Sigmoid colon (tissue), 7 donors: ENCODE measurements around the gene HK3. TPM values are rescaled to one million over a fixed set of nuclear protein-coding genes. Genes with fewer than 3 reads are reported as not detected.

Experiments
- DNase-seq: peaks from one replicate; pipeline ENCODE4 v3.0.0-alpha.2; 2019
- H3K27ac ChIP-seq, 4 donors: fragments of 200-600 bp; sonication (generic); one replicate each; pipeline ENCODE4 v1.5.1; 2016 to 2019; ENCODE audit warnings: mild to moderate bottlenecking in 1 of 4
- H3K27me3 ChIP-seq, 3 donors: fragments of 200-600 bp; sonication (generic); one replicate each; pipeline ENCODE4 v1.5.1; 2019; ENCODE audit warnings: mild to moderate bottlenecking in 1 of 3
- H3K36me3 ChIP-seq, 4 donors: fragments of 200-600 bp; sonication (generic); one replicate each; pipeline ENCODE4 v1.5.1; 2016 to 2019
- H3K4me1 ChIP-seq, 4 donors: fragments of 200-600 bp; sonication (generic); one replicate each; pipeline ENCODE4 v1.5.1; 2017 to 2019
- H3K4me3 ChIP-seq, 4 donors: fragments of 200-600 bp; sonication (generic); one replicate each; pipeline ENCODE4 v1.5.1; 2017 to 2019; ENCODE audit warnings: mild to moderate bottlenecking in 2 of 4, moderate library complexity in 1 of 4
- H3K9me3 ChIP-seq, 4 donors: fragments of 200-600 bp in 3 of 4; sonication (generic) in 3 of 4; one replicate each; pipeline versions ENCODE4 v1.5.1 to v1.6.1; 2013 to 2019
- EP300 ChIP-seq, 4 donors: sonication (generic); formaldehyde crosslinking; IDR thresholded peaks; one replicate each; pipeline ENCODE4 v1.6.1; 2017; ENCODE audit warnings: antibody characterized with exemption in 4 of 4
- POLR2A ChIP-seq, 2 donors: fragments of 450-650 bp; IDR thresholded peaks; one replicate each; pipeline ENCODE4 v1.6.1; 2016; ENCODE audit warnings: antibody characterized with exemption in 2 of 2, mild to moderate bottlenecking in 2 of 2, moderate library complexity in 2 of 2
- POLR2AphosphoS5 ChIP-seq, 4 donors: sonication (generic); formaldehyde crosslinking; IDR thresholded peaks; one replicate each; pipeline ENCODE4 v1.6.1; 2017; ENCODE audit warnings: antibody characterized with exemption in 4 of 4
- WGBS, 2 donors: extraction: QIAGEN DNeasy Blood & Tissue Kit; methylation state at CpG; one replicate each; pipeline ENCODE4 v1.1.7; 2013; 5-methylcytosine and 5-hydroxymethylcytosine counted together
- intact Hi-C: fragments of 100-400 bp; cut with DNase I; formaldehyde crosslinking; loops from one replicate; pipeline ENCODE4 v1.15.1; 2023
- polyA plus RNA-seq, 3 donors: library from polyadenylated mRNA; stranded (reverse); fragments of 200-250 nt; gene quantifications; one replicate each; pipeline ENCODE4 v1.2.3, GENCODE V29; 2013
- total RNA-seq, 4 donors: library from RNA; depleted of rRNA; stranded (reverse); fragments of >200 nt; gene quantifications; one replicate each; pipeline ENCODE4 v1.1.0, GENCODE V29; 2016
- TF ChIP-seq, protein P1 (sequence below), 4 experiments: fragments of 450-650 bp in 3 of 4; fragments of 200-600 bp in 1 of 4; IDR thresholded peaks; one replicate each; pipeline ENCODE4 v1.5.1; 2016 to 2019; ENCODE audit warnings: antibody characterized with exemption in 4 of 4, mild to moderate bottlenecking in 3 of 4, moderate library complexity in 2 of 4
- donor health status: healthy with polysubstance abuse.
- donor health status: Bipolar disorder and iron deficiency.
- donor health status: healthy.

The HK3 gene
- total and polyA plus RNA-seq, 7 donors, result 1.8 to 12.8 (median 8.6) TPM

DNA sequence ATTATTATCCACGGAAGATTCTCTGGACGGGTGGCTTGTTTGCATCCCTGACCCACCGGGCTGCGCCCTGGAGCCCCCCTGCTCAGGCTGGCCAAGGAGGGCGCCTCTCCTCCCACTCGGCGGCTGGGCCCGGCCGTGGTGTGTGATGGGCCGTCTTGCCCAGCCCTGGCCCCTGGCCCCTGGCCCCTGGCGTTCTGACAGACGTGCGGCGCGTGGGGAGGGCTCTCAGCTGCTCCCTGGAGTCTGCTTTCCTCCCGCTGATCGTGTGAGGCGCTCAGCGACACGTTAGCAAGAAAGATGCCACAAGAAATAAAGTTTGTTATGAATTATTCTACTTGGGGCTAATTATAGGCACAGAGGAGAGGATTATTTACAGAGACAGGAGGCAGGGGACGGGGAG lies 55.5 kb downstream of the HK3 start:
- Histone ChIP-seq H3K27ac (no peak overlapping the region), H3K27me3 (peaks cover 0 to 55% (median 32%) of the 10 kb centered on the region in 3 donors), H3K4me3 (no peak overlapping the region), H3K36me3 (no peaks in the 10 kb centered on the region), H3K9me3 (no peaks in the 10 kb centered on the region), H3K4me1 (no peaks in the 10 kb centered on the region)
- TF ChIP-seq EP300 (IDR thresholded peaks at IDR 0.05) (no peak), POLR2A (IDR thresholded peaks at IDR 0.05) (no peak), POLR2AphosphoS5 (IDR thresholded peaks at IDR 0.05) (no peak)
- TF ChIP-seq, protein P1, sequence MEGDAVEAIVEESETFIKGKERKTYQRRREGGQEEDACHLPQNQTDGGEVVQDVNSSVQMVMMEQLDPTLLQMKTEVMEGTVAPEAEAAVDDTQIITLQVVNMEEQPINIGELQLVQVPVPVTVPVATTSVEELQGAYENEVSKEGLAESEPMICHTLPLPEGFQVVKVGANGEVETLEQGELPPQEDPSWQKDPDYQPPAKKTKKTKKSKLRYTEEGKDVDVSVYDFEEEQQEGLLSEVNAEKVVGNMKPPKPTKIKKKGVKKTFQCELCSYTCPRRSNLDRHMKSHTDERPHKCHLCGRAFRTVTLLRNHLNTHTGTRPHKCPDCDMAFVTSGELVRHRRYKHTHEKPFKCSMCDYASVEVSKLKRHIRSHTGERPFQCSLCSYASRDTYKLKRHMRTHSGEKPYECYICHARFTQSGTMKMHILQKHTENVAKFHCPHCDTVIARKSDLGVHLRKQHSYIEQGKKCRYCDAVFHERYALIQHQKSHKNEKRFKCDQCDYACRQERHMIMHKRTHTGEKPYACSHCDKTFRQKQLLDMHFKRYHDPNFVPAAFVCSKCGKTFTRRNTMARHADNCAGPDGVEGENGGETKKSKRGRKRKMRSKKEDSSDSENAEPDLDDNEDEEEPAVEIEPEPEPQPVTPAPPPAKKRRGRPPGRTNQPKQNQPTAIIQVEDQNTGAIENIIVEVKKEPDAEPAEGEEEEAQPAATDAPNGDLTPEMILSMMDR (IDR thresholded peaks at IDR 0.05), result no peak
- DNase-seq, result no peak
- 53 to 65% methylated on average over 21 of the region's 21 CpGs for WGBS, 2 donors
- intact Hi-C loops, result no loop called here

- Histone ChIP-seq H3K4me1 (no peaks in the 10 kb centered on the region), H3K9me3 (no peaks in the 10 kb centered on the region), H3K36me3 (no peaks in the 10 kb centered on the region), H3K4me3 (no peak overlapping the region), H3K27ac (no peak overlapping the region), H3K27me3 (peaks cover 0 to 19% (median 11%) of the 10 kb centered on the region in 3 donors)
- no peak for TF ChIP-seq POLR2A (IDR thresholded peaks at IDR 0.05)
- peak in 1 of 4 donors; percentile 56 for TF ChIP-seq POLR2AphosphoS5 (IDR thresholded peaks at IDR 0.05)
- WGBS, 2 donors, result 17 to 23% methylated on average over 16 of the region's 16 CpGs
- DNase-seq, result peak; percentile 79
- intact Hi-C loops, result no loop called here
These were observed 61.4 kb downstream of the HK3 start for GRCh38 chr5:176837707-176838115.

DNA sequence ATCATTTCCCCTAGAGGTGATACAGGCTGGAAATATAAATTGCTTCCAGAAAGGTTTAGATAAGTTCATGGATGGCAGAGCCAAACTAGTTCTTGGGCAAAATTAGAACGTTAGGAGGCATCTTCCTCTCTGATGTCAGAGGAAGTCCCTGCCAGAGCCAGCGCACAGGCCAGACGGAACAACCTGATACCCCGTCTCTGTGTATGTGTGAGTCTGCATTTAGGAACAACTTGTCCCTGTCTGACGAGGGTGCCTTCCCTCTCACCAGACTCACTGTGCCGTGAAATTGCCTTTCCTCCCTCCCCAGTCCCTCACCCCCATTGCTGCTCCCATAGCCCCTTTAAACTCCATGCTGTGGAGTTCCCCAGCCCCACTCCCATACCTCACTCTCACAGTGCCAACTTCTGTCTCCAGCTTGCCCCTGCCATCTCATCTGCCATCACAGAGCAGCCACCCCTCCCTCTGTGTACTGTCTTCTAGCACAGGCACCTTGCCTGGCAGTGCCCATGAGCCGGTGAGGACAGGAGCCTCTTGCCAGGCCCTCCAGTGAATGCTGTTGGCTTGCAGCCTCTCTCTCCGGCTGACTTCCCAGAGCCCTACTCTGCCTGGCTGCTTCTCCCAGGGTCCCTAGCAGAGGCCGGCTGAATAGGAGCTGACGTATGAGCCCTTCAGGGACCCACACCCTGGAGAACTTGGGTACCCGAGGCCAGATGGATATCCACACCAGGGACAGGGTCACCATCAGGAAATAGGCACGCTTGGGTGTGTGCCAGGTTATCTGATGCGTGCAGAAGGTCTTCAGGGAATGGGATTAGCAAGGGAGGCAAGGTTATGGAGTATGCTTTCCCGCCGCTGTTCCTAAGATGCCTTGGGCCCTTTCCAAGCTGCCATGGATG lies 62.1 kb downstream of the HK3 start:
- no peak overlapping the region for H3K4me3 ChIP-seq
- 67% methylated on average over 15 of the region's 15 CpGs for WGBS, 2 donors
- DNase-seq, result no peak
- no peaks in the 10 kb centered on the region for H3K4me1 ChIP-seq
- no peaks in the 10 kb centered on the region for H3K9me3 ChIP-seq
- H3K27me3 ChIP-seq, result peaks cover 0 to 24% (median 13%) of the 10 kb centered on the region in 3 donors
- no peak overlapping the region for H3K27ac ChIP-seq
- intact Hi-C loops, result no loop called here
- no peaks in the 10 kb centered on the region for H3K36me3 ChIP-seq
- no peak for TF ChIP-seq POLR2A (IDR thresholded peaks at IDR 0.05)
- TF ChIP-seq EP300 (IDR thresholded peaks at IDR 0.05), result no peak
- TF ChIP-seq, protein P1 (IDR thresholded peaks at IDR 0.05), result no peak
- no peak for TF ChIP-seq POLR2AphosphoS5 (IDR thresholded peaks at IDR 0.05)

DNA sequence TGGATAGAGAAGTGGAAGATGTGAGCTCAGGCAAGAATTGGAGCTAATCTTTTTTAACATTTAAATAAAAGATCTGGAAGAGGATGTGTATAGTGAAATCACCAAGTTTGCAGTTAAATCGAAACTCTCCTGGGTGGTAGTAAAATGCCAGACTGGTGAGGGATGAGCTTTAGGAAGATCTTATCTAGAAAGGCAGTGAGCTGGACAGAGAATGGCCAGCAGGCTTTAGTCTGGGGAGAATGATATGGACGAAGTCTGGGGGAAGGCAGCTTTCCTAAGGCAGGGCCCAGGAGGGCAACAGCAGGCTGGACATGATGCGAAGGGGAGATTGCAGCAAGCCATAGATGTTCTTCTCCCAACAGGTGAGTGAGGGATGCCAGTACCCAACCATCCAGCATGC lies 63.2 kb downstream of the HK3 start:
- WGBS, 2 donors, result 62 to 73% methylated on average over 3 of the region's 3 CpGs
- DNase-seq, result no peak
- TF ChIP-seq, protein P1 (IDR thresholded peaks at IDR 0.05), result no peak
- no peak for TF ChIP-seq POLR2AphosphoS5 (IDR thresholded peaks at IDR 0.05)
- TF ChIP-seq EP300 (IDR thresholded peaks at IDR 0.05), result no peak
- no peak for TF ChIP-seq POLR2A (IDR thresholded peaks at IDR 0.05)
- H3K4me3 ChIP-seq, result no peak overlapping the region
- peaks cover 0 to 29% (median 19%) of the 10 kb centered on the region in 3 donors for H3K27me3 ChIP-seq
- H3K27ac ChIP-seq, result no peak overlapping the region
- no peaks in the 10 kb centered on the region for H3K4me1 ChIP-seq
- intact Hi-C loops, result no loop called here
- H3K9me3 ChIP-seq, result no peaks in the 10 kb centered on the region
- H3K36me3 ChIP-seq, result no peaks in the 10 kb centered on the region

DNA sequence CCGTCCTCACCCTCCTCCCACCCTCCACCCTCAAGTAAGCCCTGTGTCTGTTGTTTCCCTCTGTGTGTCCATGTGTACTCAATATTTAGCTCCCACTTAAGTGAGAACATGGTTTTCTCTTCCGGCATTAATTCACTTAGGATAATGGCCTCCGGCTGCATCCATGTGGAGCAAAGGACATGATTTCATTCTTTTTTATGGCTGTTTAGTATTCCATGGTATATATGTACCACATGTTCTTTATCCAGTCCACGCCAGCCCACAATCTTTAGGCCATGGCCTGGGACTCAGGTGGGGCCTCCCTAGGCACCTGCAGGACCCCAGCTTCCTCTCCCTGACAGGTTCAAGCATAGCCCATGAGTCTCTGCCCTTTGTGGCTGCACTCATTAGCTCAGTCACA lies 65.9 kb downstream of the HK3 start:
- intact Hi-C loops, result no loop called here
- peaks cover 0 to 29% (median 19%) of the 10 kb centered on the region in 3 donors for H3K27me3 ChIP-seq
- H3K4me3 ChIP-seq, result no peak overlapping the region
- 91% methylated on average over 4 of the region's 4 CpGs for WGBS, 2 donors
- no peaks in the 10 kb centered on the region for H3K36me3 ChIP-seq
- no peaks in the 10 kb centered on the region for H3K4me1 ChIP-seq
- no peak for DNase-seq
- H3K27ac ChIP-seq, result no peak overlapping the region
- TF ChIP-seq, protein P1 (IDR thresholded peaks at IDR 0.05), result no peak
- TF ChIP-seq EP300 (IDR thresholded peaks at IDR 0.05) (no peak), POLR2AphosphoS5 (IDR thresholded peaks at IDR 0.05) (no peak), POLR2A (IDR thresholded peaks at IDR 0.05) (no peak)
- H3K9me3 ChIP-seq, result no peaks in the 10 kb centered on the region
